ENCODE measurements around the gene CACNA1C.
A peak's percentile ranks its signal among the peaks of the same experiment; 100 is the strongest.

CACNA1C gene

GRCh38 chr12:2386566-2386965, 333.8 kb downstream of the CACNA1C start:
- ChIA-PET POLR2A (ENCODE audit: low non-redundant PET) (no interaction called here), CTCF (no interaction called here)
- TF ChIP-seq CTCF (conservative IDR thresholded peaks at IDR 0.05; ENCODE audit: low read depth) = no peak

GRCh38 chr12:2387103-2387834, 334.5 kb downstream of the CACNA1C start:
- ChIA-PET CTCF (interaction anchor here (1.0 kb wide), 1 partner anchor 97 kb away, joined by 3 read pairs; no protein-coding TSS in a partner anchor), POLR2A (ENCODE audit: low non-redundant PET) (no interaction called here)
- no peak for TF ChIP-seq CTCF (conservative IDR thresholded peaks at IDR 0.05; ENCODE audit: low read depth)
- no peak for DNase-seq (ENCODE audit: low spot score)
- no peak overlapping the region for H3K27ac ChIP-seq

More at GRCh38 chr12:2386566-2386965, 333.8 kb downstream of the CACNA1C start:
- DNase-seq (ENCODE audit: low spot score) = no peak
- no peak overlapping the region for H3K27ac ChIP-seq

GRCh38 chr12:2389079-2389790, 336.4 kb downstream of the CACNA1C start:
- DNase-seq (ENCODE audit: low spot score) = no peak
- no peak overlapping the region for H3K27ac ChIP-seq
- ChIA-PET POLR2A (ENCODE audit: low non-redundant PET) (no interaction called here), CTCF (interaction anchor here (0.6 kb wide), 1 partner anchor 29 kb away, joined by 3 read pairs; no protein-coding TSS in a partner anchor)
- no peak for TF ChIP-seq CTCF (conservative IDR thresholded peaks at IDR 0.05; ENCODE audit: low read depth)

GRCh38 chr12:2390133-2390532, 337.3 kb downstream of the CACNA1C start:
- TF ChIP-seq CTCF (conservative IDR thresholded peaks at IDR 0.05; ENCODE audit: low read depth) = no peak
- H3K27ac ChIP-seq = no peak overlapping the region
- ChIA-PET POLR2A (ENCODE audit: low non-redundant PET) (no interaction called here), CTCF (interaction anchor here (0.7 kb wide), 1 partner anchor 151 kb away, joined by 3 read pairs; no protein-coding TSS in a partner anchor)
- DNase-seq (ENCODE audit: low spot score) = peak; percentile 51

- DNase-seq (ENCODE audit: low spot score) = no peak
- H3K27ac ChIP-seq = no peak overlapping the region
- no peak for TF ChIP-seq CTCF (conservative IDR thresholded peaks at IDR 0.05; ENCODE audit: low read depth)
- CTCF ChIA-PET = interaction anchor here (0.6 kb wide), 1 partner anchor 57 kb away, joined by 3 read pairs; no protein-coding TSS in a partner anchor
- POLR2A ChIA-PET (ENCODE audit: low non-redundant PET) = no interaction called here
These were observed 338.1 kb downstream of the CACNA1C start for GRCh38 chr12:2390850-2391390.

- no peak for TF ChIP-seq CTCF (conservative IDR thresholded peaks at IDR 0.05; ENCODE audit: low read depth)
- CTCF ChIA-PET = interaction anchor here (0.6 kb wide), 1 partner anchor 357 kb away, joined by 4 read pairs; no protein-coding TSS in a partner anchor
- POLR2A ChIA-PET (ENCODE audit: low non-redundant PET) = no interaction called here
These were observed 339.0 kb downstream of the CACNA1C start for GRCh38 chr12:2391740-2392331.

More at GRCh38 chr12:2391740-2392331, 339.0 kb downstream of the CACNA1C start:
- no peak overlapping the region for H3K27ac ChIP-seq
- DNase-seq (ENCODE audit: low spot score) = no peak

All from RWPE1 (cell line).